GM12878 (cell line): Measurements from ENCODE around the gene CCDC27. TPM values are rescaled to one million over a fixed set of nuclear protein-coding genes. Genes with fewer than 3 reads are reported as not detected.

Experiments
- ATAC-seq: fragments of 200-7000 bp; cut with Tn5 transposase; 3 replicates; pipeline ENCODE4 v1.9.1; 2020; ENCODE audit warnings: mild to moderate bottlenecking, moderate library complexity
- BruUV-seq: library from RNA; stranded (reverse); fragments of 400-500 nt; replicated peaks from 2 replicates; lab custom pipeline; 2021; lab: Mats Ljungman, UMichigan
- CTCF ChIA-PET: fragments of 300-600 bp; sonication (Branson Sonifier 250); formaldehyde crosslinking; extraction: SDS; loops from one replicate; lab custom pipeline; 2021; ENCODE audit warnings: inconsistent platforms; lab: Yijun Ruan, JAX
- POLR2A ChIA-PET: fragments of 350-600 bp; formaldehyde crosslinking; extraction: SDS; loops from one replicate; lab custom pipeline; 2021; ENCODE audit warnings: inconsistent platforms; lab: Charles Lee
- RAD21 ChIA-PET: fragments of 300-600 bp; sonication (Branson Sonifier 250); formaldehyde crosslinking; loops from one replicate; lab custom pipeline; 2023; ENCODE audit warnings: antibody characterized with exemption; ENCODE audit not compliant: unreplicated experiment; lab: Charles Lee
- SMC1A ChIA-PET: fragments of 300-600 bp; sonication (Branson Sonifier 250); formaldehyde crosslinking; loops from one replicate; lab custom pipeline; 2023; ENCODE audit not compliant: unreplicated experiment, uncharacterized antibody; lab: Charles Lee
- DNase-seq: peaks from one replicate; pipeline ENCODE4 v3.0.0-alpha.2; 2011; ENCODE audit warnings: low read depth, low spot score
- FAIRE-seq: peaks from 3 replicates; lab custom pipeline; 2011; peaks lifted over from hg19 to GRCh38; lab: Jason Lieb, UNC
- H2AFZ ChIP-seq: 2 replicates; pipeline ENCODE4 v1.6.0; 2011; ENCODE audit warnings: low read depth, low read length, control low read depth; ENCODE audit not compliant: control insufficient read depth
- H3K27ac ChIP-seq: 2 replicates; pipeline ENCODE4 v1.5.1; 2011; ENCODE audit warnings: control low read depth; ENCODE audit not compliant: control insufficient read depth, insufficient read depth
- H3K27me3 ChIP-seq, 2 experiments: replicated peaks in 1 of 2; 2 replicates each; pipeline versions ENCODE4 v1.6.0 to v1.6.1; 2011; ENCODE audit warnings: low read length in 1 of 2; ENCODE audit not compliant: control insufficient read depth in 2 of 2, insufficient read depth in 2 of 2
- H3K36me3 ChIP-seq, 2 experiments: 2 replicates each; pipeline ENCODE4 v1.5.1; 2011; ENCODE audit warnings: low read length in 1 of 2; ENCODE audit not compliant: control insufficient read depth in 2 of 2, insufficient read depth in 2 of 2
- H3K4me1 ChIP-seq: 2 replicates; pipeline ENCODE4 v1.6.1; 2011; ENCODE audit warnings: mild to moderate bottlenecking, low read length, moderate library complexity, mixed read lengths; ENCODE audit not compliant: control insufficient read depth, insufficient read depth
- H3K4me2 ChIP-seq: 2 replicates; pipeline ENCODE4 v1.6.0; 2011; ENCODE audit warnings: control low read depth; ENCODE audit not compliant: control insufficient read depth, insufficient read depth
- H3K4me3 ChIP-seq: fragments of 200-600 bp; sonication (generic); 2 replicates; pipeline ENCODE4 v1.5.1; 2016
- H3K79me2 ChIP-seq: 2 replicates; pipeline ENCODE4 v1.6.0; 2011; ENCODE audit warnings: low read length; ENCODE audit not compliant: control insufficient read depth, insufficient read depth
- H3K9ac ChIP-seq: 2 replicates; pipeline ENCODE4 v1.8.0; 2011; ENCODE audit warnings: low read length, control low read depth, mixed read lengths; ENCODE audit not compliant: control insufficient read depth, insufficient read depth
- H3K9me3 ChIP-seq: replicated peaks from 3 replicates; pipeline ENCODE4 v1.5.1; 2011; ENCODE audit warnings: mild to moderate bottlenecking, low read length; ENCODE audit not compliant: control insufficient read depth, insufficient read depth
- H4K20me1 ChIP-seq: 2 replicates; pipeline ENCODE4 v1.6.0; 2011; ENCODE audit not compliant: control insufficient read depth, insufficient read depth
- CREM ChIP-seq: IDR thresholded peaks from 2 replicates; pipeline ENCODE4 v1.6.1; 2014; ENCODE audit warnings: antibody characterized with exemption, low read depth
- CUX1 ChIP-seq: IDR thresholded peaks from 2 replicates; pipeline ENCODE4 v1.6.1; 2012; ENCODE audit warnings: improper control_type of control experiment, low read depth, low read length; ENCODE audit not compliant: insufficient replicate concordance
- NFIC ChIP-seq: IDR thresholded peaks from 2 replicates; pipeline ENCODE4 v1.6.1; 2012; ENCODE audit warnings: low read depth, mild to moderate bottlenecking, inconsistent platforms, low read length, moderate library complexity
- PKNOX1 ChIP-seq: fragments of 450-650 bp; IDR thresholded peaks from 2 replicates; pipeline ENCODE4 v1.6.1; 2016; ENCODE audit warnings: mild to moderate bottlenecking
- SREBF2 ChIP-seq: IDR thresholded peaks from 2 replicates; pipeline ENCODE4 v1.6.1; 2012; ENCODE audit warnings: mild to moderate bottlenecking, low read length
- YY1 ChIP-seq: IDR thresholded peaks from 2 replicates; pipeline ENCODE4 v1.6.1; 2011; ENCODE audit warnings: low read depth, mild to moderate bottlenecking, low read length
- WGBS: methylation state at CpG from one replicate; pipeline ENCODE4 v1.1.6; 2016; ENCODE audit warnings: low lambda C conversion rate; ENCODE audit not compliant: insufficient replicate concordance, insufficient coverage; ENCODE audit errors: missing lambda C conversion rate; 5-methylcytosine and 5-hydroxymethylcytosine counted together
- in situ Hi-C: fragments of 300-500 bp; cut with MboI; formaldehyde crosslinking; loops from 9 replicates; pipeline ENCODE4 v1.14.3; 2018; ENCODE audit warnings: mixed read lengths
- intact Hi-C: fragments of 100-400 bp; cut with micrococcal nuclease; formaldehyde crosslinking; loops from one replicate; pipeline ENCODE4 v1.14.2; 2022; ENCODE audit not compliant: unreplicated experiment
- polyA plus RNA-seq, 11 experiments: library from polyadenylated mRNA; depleted of rRNA in 4 of 11; unstranded in 6 of 11; stranded (reverse) in 5 of 11; fragments of >200 nt; fragmentation: Nextera tagmentation in 4 of 11; fragmentation: Illumina TruSeq in 1 of 11; extraction: Ambion mirVana in 4 of 11; extraction: Trizol in 1 of 11; gene quantifications; 1 replicate in 1 of 11; 2 replicates in 10 of 11; pipeline versions ENCODE4 v1.2.1 to v1.2.3, GENCODE V29; 2011 to 2016; ENCODE audit warnings: inconsistent platforms in 2 of 11, missing spikeins in 2 of 11, low read depth in 1 of 11
- total RNA-seq, 4 experiments: library from RNA; depleted of rRNA in 3 of 4; stranded (reverse); fragments of >200 nt in 3 of 4; fragmentation: Illumina TruSeq in 1 of 4; extraction: Trizol in 1 of 4; gene quantifications; 2 replicates each; pipeline versions ENCODE4 v1.2.1 to v1.2.3, GENCODE V29; 2013 to 2021

Gene CCDC27
- total and polyA plus RNA-seq, 10 of the 15 experiments (the other 5 are each of a cell fraction or from before 2014, with no cell fraction given), result 0.05 TPM; not detected in 9

DNA sequence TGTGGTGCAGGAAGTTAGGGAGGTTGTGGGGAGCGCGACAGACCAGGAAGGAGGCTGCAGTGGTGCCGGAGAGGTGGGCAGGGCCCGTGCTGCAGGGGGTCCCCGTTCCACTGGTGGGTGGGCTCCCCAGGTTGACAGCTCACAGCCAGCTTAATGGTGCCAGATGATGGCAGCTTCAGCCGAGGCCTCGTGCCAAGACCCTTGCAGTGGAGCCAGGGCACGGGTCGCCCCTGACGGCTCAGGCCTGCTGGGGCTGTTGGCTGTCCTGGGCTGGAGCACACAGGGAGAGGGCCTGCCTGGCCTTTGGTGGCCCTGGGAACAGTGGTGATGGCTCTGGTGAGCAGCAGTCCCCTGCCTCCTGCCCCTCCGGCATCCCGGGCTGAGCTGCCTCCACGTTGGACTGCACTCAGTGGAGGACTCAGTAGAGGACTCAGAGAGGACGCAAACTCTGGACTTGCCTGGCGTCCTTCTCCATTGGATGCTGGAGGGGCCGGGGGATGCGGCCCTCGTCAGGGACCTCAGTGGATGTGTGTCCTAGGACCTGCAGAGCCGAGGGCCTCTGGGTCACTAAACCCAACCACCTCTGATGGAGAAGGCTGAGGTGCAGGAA is 46.8 kb upstream of the CCDC27 start:
- no peak for DNase-seq
- ChIA-PET RAD21 (interaction anchor here (0.7 kb wide), 1 partner anchor 83 kb away, joined by 3 read pairs; no protein-coding TSS in a partner anchor), CTCF (no interaction called here), POLR2A (no interaction called here), SMC1A (no interaction called here)
- intact Hi-C loops, result no loop called here
- H3K79me2 ChIP-seq, result no peaks in the 10 kb centered on the region
- H3K27me3 ChIP-seq, result no peaks in the 10 kb centered on the region
- no peak for ATAC-seq
- TF ChIP-seq YY1 (no peak), CUX1 (no peak), PKNOX1 (no peak), SREBF2 (no peak), CREM (no peak), NFIC (no peak)
- H3K9ac ChIP-seq, result no peak overlapping the region
- H3K4me3 ChIP-seq, result no peak overlapping the region
- no peak overlapping the region for H3K4me2 ChIP-seq
- BruUV-seq, result no TSS peak
- H3K27ac ChIP-seq, result no peak overlapping the region
- 68% methylated on average over 18 of the region's 19 CpGs for WGBS
- no peak for FAIRE-seq
- no peaks in the 10 kb centered on the region for H3K9me3 ChIP-seq
- no peaks in the 10 kb centered on the region; the same call in 1 of the 2 replicates for H4K20me1 ChIP-seq
- H2AFZ ChIP-seq, result no peak overlapping the region
- peaks cover 0 to 29% of the 10 kb centered on the region in 2 experiments; a peak in 3 of 4 replicates for H3K36me3 ChIP-seq
- H3K4me1 ChIP-seq, result no peaks in the 10 kb centered on the region
- in situ Hi-C loops, result no loop called here
